Limb (tissue), 2 donors: ENCODE data around the gene ZNF705A.
"Not testable (repeated sequence)": the region's sequence is repeated elsewhere in the genome, so short reads cannot be mapped to it uniquely, and the experiment has no call there.

Experiments
- DNase-seq, 2 donors: peaks; one replicate each; pipeline ENCODE4 v3.0.0-alpha.2; 2016; ENCODE audit errors: extremely low spot score in 2 of 2

ZNF705A gene

GRCh38 chr12:8184206-8184605 lies 27.4 kb downstream of the ZNF705A start:
- DNase-seq, result not testable (repeated sequence)

- not testable (repeated sequence) for DNase-seq
Observed at GRCh38 chr12:8188088-8188487, 31.3 kb downstream of the ZNF705A start.

GRCh38 chr12:8197685-8198308 lies 41.0 kb downstream of the ZNF705A start:
- DNase-seq, result not testable (repeated sequence)

- not testable (repeated sequence) for DNase-seq
Observed at GRCh38 chr12:8218711-8219382, 62.0 kb downstream of the ZNF705A start.

- not testable (repeated sequence) for DNase-seq
Observed at GRCh38 chr12:8221375-8221774, 64.6 kb downstream of the ZNF705A start.

- DNase-seq, result not testable (repeated sequence)
Observed at GRCh38 chr12:8221844-8222243, 65.0 kb downstream of the ZNF705A start.

- DNase-seq, result not testable (repeated sequence)
Observed at GRCh38 chr12:8222303-8222702, 65.5 kb downstream of the ZNF705A start.

GRCh38 chr12:8223646-8224045 lies 66.8 kb downstream of the ZNF705A start:
- DNase-seq, result not testable (repeated sequence)

- not testable (repeated sequence) for DNase-seq
Observed at GRCh38 chr12:8224782-8225181, 68.0 kb downstream of the ZNF705A start.

- DNase-seq, result no peak
Observed at GRCh38 chr12:8226355-8226754, 69.5 kb downstream of the ZNF705A start.

GRCh38 chr12:8226992-8227731 lies 70.3 kb downstream of the ZNF705A start, which contains the start of gene FAM90A1:
Gene FAM90A1 (minus strand): TSS chr12:8227618. CDS start chr12:8224832, 2,786 bp downstream.
- not testable (repeated sequence) for DNase-seq

GRCh38 chr12:8227732-8228077 lies 70.9 kb downstream of the ZNF705A start:
- DNase-seq, result not testable (repeated sequence)

- DNase-seq, result not testable (repeated sequence)
Observed at GRCh38 chr12:8228607-8229006, 71.8 kb downstream of the ZNF705A start.

GRCh38 chr12:8229486-8229885 lies 72.7 kb downstream of the ZNF705A start:
- not testable (repeated sequence) for DNase-seq
